Measurements from ENCODE around the gene EFHC2. TPM values are rescaled to one million over a fixed set of nuclear protein-coding genes. Genes with fewer than 3 reads are reported as not detected.

Gene EFHC2
- total and polyA plus RNA-seq, 4 donors, result 0.08 to 0.56 TPM; not detected in 2

DNA sequence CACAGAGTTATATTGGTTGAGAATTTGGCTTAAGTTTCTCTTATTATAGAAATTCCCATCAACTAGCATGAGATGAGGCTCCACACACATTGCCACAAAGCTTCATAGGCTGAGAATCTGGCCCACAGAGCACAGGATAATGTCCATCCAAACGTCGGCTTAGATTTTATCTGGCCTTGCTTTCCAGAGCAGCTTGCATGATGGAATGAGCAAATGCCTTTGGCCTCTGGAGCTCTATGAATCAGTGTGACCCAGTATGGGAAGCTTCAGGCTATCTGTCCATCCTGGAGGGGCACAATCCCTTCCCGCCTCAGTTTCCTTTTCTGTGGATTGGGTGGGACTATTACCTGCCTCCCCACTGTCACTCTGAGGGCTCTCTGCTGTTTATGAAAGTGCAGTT lies 238.8 kb downstream of the EFHC2 start:
- WGBS, result 73% methylated on average over 3 of the region's 3 CpGs
- H3K4me1 ChIP-seq (ENCODE audit: control insufficient read depth in 4 of 4, insufficient read depth in 4 of 4, low read length in 3 of 4), result no peaks in the 10 kb centered on the region
- TF ChIP-seq NR2F2 (IDR thresholded peaks at IDR 0.05) (no peak), SP1 (IDR thresholded peaks at IDR 0.05) (no peak), TAF1 (conservative IDR thresholded peaks at IDR 0.05) (no peak), FOXA1 (IDR thresholded peaks at IDR 0.05) (no peak), GABPA (IDR thresholded peaks at IDR 0.05 in 1 of 2, conservative IDR thresholded peaks at IDR 0.05 in 1 of 2) (no peak), YY1 (IDR thresholded peaks at IDR 0.05) (no peak), RXRA (IDR thresholded peaks at IDR 0.05) (no peak), JUND (IDR thresholded peaks at IDR 0.05) (no peak)
- TF ChIP-seq, protein P1, sequence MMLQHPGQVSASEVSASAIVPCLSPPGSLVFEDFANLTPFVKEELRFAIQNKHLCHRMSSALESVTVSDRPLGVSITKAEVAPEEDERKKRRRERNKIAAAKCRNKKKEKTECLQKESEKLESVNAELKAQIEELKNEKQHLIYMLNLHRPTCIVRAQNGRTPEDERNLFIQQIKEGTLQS (IDR thresholded peaks at IDR 0.05), result no peak
- TF ChIP-seq, protein P2, sequence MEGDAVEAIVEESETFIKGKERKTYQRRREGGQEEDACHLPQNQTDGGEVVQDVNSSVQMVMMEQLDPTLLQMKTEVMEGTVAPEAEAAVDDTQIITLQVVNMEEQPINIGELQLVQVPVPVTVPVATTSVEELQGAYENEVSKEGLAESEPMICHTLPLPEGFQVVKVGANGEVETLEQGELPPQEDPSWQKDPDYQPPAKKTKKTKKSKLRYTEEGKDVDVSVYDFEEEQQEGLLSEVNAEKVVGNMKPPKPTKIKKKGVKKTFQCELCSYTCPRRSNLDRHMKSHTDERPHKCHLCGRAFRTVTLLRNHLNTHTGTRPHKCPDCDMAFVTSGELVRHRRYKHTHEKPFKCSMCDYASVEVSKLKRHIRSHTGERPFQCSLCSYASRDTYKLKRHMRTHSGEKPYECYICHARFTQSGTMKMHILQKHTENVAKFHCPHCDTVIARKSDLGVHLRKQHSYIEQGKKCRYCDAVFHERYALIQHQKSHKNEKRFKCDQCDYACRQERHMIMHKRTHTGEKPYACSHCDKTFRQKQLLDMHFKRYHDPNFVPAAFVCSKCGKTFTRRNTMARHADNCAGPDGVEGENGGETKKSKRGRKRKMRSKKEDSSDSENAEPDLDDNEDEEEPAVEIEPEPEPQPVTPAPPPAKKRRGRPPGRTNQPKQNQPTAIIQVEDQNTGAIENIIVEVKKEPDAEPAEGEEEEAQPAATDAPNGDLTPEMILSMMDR (IDR thresholded peaks at IDR 0.05; ENCODE audit: low read depth, low read length, missing input control), result no peak
- TF ChIP-seq, protein P3, sequence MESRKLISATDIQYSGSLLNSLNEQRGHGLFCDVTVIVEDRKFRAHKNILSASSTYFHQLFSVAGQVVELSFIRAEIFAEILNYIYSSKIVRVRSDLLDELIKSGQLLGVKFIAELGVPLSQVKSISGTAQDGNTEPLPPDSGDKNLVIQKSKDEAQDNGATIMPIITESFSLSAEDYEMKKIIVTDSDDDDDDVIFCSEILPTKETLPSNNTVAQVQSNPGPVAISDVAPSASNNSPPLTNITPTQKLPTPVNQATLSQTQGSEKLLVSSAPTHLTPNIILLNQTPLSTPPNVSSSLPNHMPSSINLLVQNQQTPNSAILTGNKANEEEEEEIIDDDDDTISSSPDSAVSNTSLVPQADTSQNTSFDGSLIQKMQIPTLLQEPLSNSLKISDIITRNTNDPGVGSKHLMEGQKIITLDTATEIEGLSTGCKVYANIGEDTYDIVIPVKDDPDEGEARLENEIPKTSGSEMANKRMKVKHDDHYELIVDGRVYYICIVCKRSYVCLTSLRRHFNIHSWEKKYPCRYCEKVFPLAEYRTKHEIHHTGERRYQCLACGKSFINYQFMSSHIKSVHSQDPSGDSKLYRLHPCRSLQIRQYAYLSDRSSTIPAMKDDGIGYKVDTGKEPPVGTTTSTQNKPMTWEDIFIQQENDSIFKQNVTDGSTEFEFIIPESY (IDR thresholded peaks at IDR 0.05), result no peak
- TF ChIP-seq, protein P4, sequence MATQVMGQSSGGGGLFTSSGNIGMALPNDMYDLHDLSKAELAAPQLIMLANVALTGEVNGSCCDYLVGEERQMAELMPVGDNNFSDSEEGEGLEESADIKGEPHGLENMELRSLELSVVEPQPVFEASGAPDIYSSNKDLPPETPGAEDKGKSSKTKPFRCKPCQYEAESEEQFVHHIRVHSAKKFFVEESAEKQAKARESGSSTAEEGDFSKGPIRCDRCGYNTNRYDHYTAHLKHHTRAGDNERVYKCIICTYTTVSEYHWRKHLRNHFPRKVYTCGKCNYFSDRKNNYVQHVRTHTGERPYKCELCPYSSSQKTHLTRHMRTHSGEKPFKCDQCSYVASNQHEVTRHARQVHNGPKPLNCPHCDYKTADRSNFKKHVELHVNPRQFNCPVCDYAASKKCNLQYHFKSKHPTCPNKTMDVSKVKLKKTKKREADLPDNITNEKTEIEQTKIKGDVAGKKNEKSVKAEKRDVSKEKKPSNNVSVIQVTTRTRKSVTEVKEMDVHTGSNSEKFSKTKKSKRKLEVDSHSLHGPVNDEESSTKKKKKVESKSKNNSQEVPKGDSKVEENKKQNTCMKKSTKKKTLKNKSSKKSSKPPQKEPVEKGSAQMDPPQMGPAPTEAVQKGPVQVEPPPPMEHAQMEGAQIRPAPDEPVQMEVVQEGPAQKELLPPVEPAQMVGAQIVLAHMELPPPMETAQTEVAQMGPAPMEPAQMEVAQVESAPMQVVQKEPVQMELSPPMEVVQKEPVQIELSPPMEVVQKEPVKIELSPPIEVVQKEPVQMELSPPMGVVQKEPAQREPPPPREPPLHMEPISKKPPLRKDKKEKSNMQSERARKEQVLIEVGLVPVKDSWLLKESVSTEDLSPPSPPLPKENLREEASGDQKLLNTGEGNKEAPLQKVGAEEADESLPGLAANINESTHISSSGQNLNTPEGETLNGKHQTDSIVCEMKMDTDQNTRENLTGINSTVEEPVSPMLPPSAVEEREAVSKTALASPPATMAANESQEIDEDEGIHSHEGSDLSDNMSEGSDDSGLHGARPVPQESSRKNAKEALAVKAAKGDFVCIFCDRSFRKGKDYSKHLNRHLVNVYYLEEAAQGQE (IDR thresholded peaks at IDR 0.05), result no peak
- H3K27ac ChIP-seq (ENCODE audit: low read depth in 1 of 2, low read length in 2 of 2), result no peak overlapping the region
- no peak for DNase-seq (ENCODE audit: low spot score)
- no peaks in the 10 kb centered on the region for H3K27me3 ChIP-seq (ENCODE audit: control insufficient read depth in 4 of 4, insufficient read depth in 4 of 4, low read length in 3 of 4)
- H3K36me3 ChIP-seq (ENCODE audit: control insufficient read depth in 4 of 4, insufficient read depth in 3 of 4, low read depth in 1 of 4, low read length in 3 of 4), result no peaks in the 10 kb centered on the region
- no peak overlapping the region for H3K9ac ChIP-seq (ENCODE audit: low read depth in 1 of 2, low read length in 2 of 2)
- H3K4me3 ChIP-seq (ENCODE audit: low read depth in 1 of 3, low read length in 3 of 3), result no peak overlapping the region
- peaks cover 0 to 3% (median 0%) of the 10 kb centered on the region in 4 donors for H3K9me3 ChIP-seq (ENCODE audit: control insufficient read depth in 4 of 4, low read length in 3 of 4)

DNA sequence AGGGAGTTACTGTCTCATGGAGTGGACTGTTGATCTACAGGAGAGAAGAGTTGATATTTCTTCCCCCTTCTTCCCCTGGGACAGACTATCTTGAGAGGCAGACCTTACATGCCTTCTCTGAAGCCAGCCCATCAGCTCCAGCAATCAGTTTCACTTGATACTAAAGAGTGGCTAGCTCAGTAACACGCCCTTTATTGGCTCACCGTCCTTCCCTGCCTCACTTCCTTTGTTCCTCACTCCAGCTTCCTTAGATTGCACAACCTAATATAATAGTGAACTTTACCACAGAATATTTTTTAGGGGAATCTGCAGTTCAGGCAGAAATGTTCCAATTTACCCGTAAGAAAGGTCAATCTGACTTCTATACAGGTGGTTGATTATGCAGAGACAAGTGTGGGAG lies 242.2 kb downstream of the EFHC2 start:
- WGBS, result 75% methylated on average over 3 of the region's 3 CpGs
- DNase-seq (ENCODE audit: low spot score), result no peak
- H3K4me3 ChIP-seq (ENCODE audit: low read depth in 1 of 3, low read length in 3 of 3), result no peak overlapping the region
- TF ChIP-seq FOXA1 (IDR thresholded peaks at IDR 0.05) (no peak), SP1 (IDR thresholded peaks at IDR 0.05) (no peak), RXRA (IDR thresholded peaks at IDR 0.05) (no peak), HNF4A (conservative IDR thresholded peaks at IDR 0.05) (no peak), FOXA2 (IDR thresholded peaks at IDR 0.05) (no peak), TAF1 (conservative IDR thresholded peaks at IDR 0.05) (no peak), JUND (IDR thresholded peaks at IDR 0.05) (no peak), NR2F2 (IDR thresholded peaks at IDR 0.05) (no peak), RAD21 (IDR thresholded peaks at IDR 0.05) (no peak), EGR1 (IDR thresholded peaks at IDR 0.05; ENCODE audit: low read depth in 2 of 2) (no peak), HNF4G (IDR thresholded peaks at IDR 0.05) (no peak)
- TF ChIP-seq, protein P5, sequence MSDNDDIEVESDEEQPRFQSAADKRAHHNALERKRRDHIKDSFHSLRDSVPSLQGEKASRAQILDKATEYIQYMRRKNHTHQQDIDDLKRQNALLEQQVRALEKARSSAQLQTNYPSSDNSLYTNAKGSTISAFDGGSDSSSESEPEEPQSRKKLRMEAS (IDR thresholded peaks at IDR 0.05), result no peak
- TF ChIP-seq, protein P3 (IDR thresholded peaks at IDR 0.05), result no peak
- TF ChIP-seq, protein P1 (IDR thresholded peaks at IDR 0.05), result no peak
- TF ChIP-seq, protein P2 (IDR thresholded peaks at IDR 0.05; ENCODE audit: low read depth, low read length, missing input control), result no peak

More for the DNA sequence above, 242.2 kb downstream of the EFHC2 start:
- Histone ChIP-seq H3K36me3 (ENCODE audit: control insufficient read depth in 4 of 4, insufficient read depth in 3 of 4, low read depth in 1 of 4, low read length in 3 of 4) (no peaks in the 10 kb centered on the region), H3K27me3 (ENCODE audit: control insufficient read depth in 4 of 4, insufficient read depth in 4 of 4, low read length in 3 of 4) (peaks cover 0 to 3% (median 0%) of the 10 kb centered on the region in 4 donors), H3K4me1 (ENCODE audit: control insufficient read depth in 4 of 4, insufficient read depth in 4 of 4, low read length in 3 of 4) (no peaks in the 10 kb centered on the region), H3K9me3 (ENCODE audit: control insufficient read depth in 4 of 4, low read length in 3 of 4) (peaks cover 0 to under 1% (median 0%) of the 10 kb centered on the region in 4 donors), H3K27ac (ENCODE audit: low read depth in 1 of 2, low read length in 2 of 2) (no peak overlapping the region), H3K9ac (ENCODE audit: low read depth in 1 of 2, low read length in 2 of 2) (no peak overlapping the region)

Data from liver (tissue), 9 donors.